HL-60 (cell line): Measurements from ENCODE around the gene KLHL40.

Experiments used
- DNase-seq, 2 experiments: peaks; one replicate each; pipeline ENCODE4 v3.0.0-alpha.2; 2010 to 2020; ENCODE audit warnings: low read depth in 1 of 2, low spot score in 1 of 2
- H3K27ac ChIP-seq: fragments of 250-450 bp; sonication (Bioruptor Pico); replicated peaks from 2 replicates; pipeline ENCODE4 v1.5.1; 2020; ENCODE audit warnings: mild to moderate bottlenecking, moderate library complexity
- H3K27me3 ChIP-seq: fragments of 250-450 bp; sonication (Bioruptor Pico); 2 replicates; pipeline ENCODE4 v1.5.1; 2021; ENCODE audit warnings: mild to moderate bottlenecking, moderate library complexity; ENCODE audit not compliant: insufficient read depth, poor library complexity, severe bottlenecking
- H3K4me3 ChIP-seq: replicated peaks from 2 replicates; pipeline ENCODE4 v1.5.1; 2011; ENCODE audit warnings: mild to moderate bottlenecking, control low read depth, low read length; ENCODE audit not compliant: insufficient read depth
- GABPA ChIP-seq: IDR thresholded peaks from 2 replicates; pipeline ENCODE4 v1.6.1; 2012; ENCODE audit warnings: low read depth
- POLR2AphosphoS5 ChIP-seq: IDR thresholded peaks from 2 replicates; pipeline ENCODE4 v1.6.1; 2012; ENCODE audit warnings: low read depth
- SPI1 ChIP-seq: IDR thresholded peaks from 2 replicates; pipeline ENCODE4 v1.6.1; 2012; ENCODE audit warnings: low read depth, mild to moderate bottlenecking, borderline replicate concordance
- TF ChIP-seq, protein P1 (sequence below): IDR thresholded peaks from one replicate; pipeline ENCODE4 v1.5.1; 2011; ENCODE audit warnings: low read length, control low read depth, inconsistent platforms; ENCODE audit not compliant: insufficient read depth
- TF ChIP-seq, protein P2 (sequence below): IDR thresholded peaks from 2 replicates; pipeline ENCODE4 v1.6.1; 2012; ENCODE audit warnings: low read depth; ENCODE audit not compliant: insufficient replicate concordance

The KLHL40 gene

DNA sequence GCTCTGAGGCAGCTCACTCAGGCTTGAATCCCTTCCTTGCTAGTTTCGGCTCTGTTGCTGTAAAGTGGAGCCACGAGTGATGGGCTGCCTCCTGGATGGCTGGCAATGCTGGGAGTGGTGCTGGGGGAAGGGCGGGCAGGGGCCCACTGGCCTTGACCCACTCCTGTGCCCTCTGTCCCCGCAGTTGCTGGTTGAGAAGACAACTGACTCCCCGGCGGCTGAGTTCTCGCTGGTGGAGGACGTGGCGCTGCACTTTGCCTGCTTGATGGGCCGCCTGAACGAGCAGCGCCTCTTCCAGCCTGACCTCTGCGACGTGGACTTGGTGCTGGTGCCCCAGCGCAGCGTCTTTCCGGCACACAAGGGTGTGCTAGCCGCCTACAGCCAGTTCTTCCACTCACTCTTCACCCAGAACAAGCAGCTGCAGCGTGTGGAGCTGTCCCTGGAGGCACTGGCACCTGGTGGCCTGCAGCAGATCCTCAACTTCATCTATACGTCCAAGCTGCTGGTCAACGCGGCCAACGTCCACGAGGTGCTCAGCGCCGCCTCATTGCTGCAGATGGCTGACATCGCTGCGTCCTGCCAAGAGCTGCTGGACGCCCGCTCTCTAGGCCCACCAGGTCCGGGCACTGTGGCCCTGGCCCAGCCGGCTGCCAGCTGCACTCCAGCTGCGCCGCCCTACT lies 27.1 kb upstream of the KLHL40 start:
- Histone ChIP-seq H3K27me3 (no peaks in the 10 kb centered on the region), H3K27ac (no peak overlapping the region), H3K4me3 (no peak overlapping the region)
- no peak for DNase-seq
- no peak for TF ChIP-seq SPI1
- no peak for TF ChIP-seq GABPA
- TF ChIP-seq POLR2AphosphoS5 = no peak
- TF ChIP-seq, protein P1, sequence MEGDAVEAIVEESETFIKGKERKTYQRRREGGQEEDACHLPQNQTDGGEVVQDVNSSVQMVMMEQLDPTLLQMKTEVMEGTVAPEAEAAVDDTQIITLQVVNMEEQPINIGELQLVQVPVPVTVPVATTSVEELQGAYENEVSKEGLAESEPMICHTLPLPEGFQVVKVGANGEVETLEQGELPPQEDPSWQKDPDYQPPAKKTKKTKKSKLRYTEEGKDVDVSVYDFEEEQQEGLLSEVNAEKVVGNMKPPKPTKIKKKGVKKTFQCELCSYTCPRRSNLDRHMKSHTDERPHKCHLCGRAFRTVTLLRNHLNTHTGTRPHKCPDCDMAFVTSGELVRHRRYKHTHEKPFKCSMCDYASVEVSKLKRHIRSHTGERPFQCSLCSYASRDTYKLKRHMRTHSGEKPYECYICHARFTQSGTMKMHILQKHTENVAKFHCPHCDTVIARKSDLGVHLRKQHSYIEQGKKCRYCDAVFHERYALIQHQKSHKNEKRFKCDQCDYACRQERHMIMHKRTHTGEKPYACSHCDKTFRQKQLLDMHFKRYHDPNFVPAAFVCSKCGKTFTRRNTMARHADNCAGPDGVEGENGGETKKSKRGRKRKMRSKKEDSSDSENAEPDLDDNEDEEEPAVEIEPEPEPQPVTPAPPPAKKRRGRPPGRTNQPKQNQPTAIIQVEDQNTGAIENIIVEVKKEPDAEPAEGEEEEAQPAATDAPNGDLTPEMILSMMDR = no peak
- TF ChIP-seq, protein P2, sequence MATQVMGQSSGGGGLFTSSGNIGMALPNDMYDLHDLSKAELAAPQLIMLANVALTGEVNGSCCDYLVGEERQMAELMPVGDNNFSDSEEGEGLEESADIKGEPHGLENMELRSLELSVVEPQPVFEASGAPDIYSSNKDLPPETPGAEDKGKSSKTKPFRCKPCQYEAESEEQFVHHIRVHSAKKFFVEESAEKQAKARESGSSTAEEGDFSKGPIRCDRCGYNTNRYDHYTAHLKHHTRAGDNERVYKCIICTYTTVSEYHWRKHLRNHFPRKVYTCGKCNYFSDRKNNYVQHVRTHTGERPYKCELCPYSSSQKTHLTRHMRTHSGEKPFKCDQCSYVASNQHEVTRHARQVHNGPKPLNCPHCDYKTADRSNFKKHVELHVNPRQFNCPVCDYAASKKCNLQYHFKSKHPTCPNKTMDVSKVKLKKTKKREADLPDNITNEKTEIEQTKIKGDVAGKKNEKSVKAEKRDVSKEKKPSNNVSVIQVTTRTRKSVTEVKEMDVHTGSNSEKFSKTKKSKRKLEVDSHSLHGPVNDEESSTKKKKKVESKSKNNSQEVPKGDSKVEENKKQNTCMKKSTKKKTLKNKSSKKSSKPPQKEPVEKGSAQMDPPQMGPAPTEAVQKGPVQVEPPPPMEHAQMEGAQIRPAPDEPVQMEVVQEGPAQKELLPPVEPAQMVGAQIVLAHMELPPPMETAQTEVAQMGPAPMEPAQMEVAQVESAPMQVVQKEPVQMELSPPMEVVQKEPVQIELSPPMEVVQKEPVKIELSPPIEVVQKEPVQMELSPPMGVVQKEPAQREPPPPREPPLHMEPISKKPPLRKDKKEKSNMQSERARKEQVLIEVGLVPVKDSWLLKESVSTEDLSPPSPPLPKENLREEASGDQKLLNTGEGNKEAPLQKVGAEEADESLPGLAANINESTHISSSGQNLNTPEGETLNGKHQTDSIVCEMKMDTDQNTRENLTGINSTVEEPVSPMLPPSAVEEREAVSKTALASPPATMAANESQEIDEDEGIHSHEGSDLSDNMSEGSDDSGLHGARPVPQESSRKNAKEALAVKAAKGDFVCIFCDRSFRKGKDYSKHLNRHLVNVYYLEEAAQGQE = no peak

DNA sequence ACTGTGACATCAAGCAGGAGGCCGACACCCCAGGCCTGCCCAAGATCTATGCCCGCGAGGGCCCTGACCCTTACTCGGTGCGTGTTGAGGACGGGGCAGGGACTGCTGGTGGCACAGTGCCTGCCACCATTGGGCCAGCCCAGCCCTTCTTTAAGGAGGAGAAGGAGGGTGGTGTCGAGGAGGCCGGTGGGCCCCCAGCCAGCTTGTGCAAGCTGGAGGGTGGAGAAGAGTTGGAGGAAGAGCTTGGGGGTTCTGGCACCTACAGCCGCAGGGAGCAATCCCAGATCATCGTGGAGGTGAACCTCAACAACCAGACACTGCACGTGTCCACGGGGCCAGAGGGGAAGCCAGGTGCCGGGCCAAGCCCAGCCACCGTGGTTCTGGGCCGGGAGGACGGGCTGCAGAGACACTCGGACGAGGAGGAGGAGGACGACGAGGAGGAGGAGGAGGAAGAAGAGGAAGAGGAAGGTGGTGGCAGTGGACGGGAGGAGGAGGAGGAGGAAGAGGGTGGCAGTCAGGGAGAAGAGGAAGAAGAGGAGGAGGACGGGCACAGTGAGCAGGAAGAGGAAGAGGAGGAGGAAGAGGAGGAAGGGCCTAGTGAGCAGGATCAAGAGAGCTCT lies 26.5 kb upstream of the KLHL40 start:
- TF ChIP-seq, protein P2 = no peak
- TF ChIP-seq SPI1 = peak; percentile 16; the same call in 1 of the 2 replicates
- peak; percentile 55 to 72 for DNase-seq
- H3K27me3 ChIP-seq = no peaks in the 10 kb centered on the region
- H3K27ac ChIP-seq = peak overlapping the region; percentile 1; the same call in 1 of the 2 replicates
- no peak overlapping the region for H3K4me3 ChIP-seq

DNA sequence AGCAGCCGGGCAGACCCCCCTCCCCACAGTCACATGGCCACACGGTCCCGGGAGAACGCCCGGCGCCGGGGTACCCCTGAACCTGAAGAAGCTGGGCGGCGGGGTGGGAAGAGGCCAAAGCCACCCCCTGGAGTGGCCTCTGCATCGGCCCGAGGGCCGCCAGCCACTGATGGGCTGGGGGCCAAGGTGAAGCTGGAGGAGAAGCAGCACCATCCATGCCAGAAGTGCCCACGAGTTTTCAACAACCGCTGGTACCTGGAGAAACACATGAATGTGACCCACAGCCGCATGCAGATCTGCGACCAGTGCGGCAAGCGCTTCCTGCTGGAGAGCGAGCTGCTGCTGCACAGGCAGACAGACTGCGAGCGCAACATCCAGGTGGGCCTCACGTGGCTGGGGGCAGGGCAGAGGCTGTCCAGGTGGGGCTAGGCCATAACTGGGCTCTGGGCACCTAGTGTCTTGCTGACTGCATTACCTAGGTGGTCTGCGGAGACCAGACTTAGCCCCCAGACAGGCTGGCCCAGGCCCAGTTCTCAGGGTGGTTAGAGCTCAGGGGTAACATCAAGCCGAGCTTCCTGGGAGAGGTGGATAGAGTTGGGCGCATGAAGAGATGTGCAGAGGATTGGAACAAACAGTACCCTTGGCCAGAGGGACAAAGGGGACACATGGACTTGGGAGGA lies 25.7 kb upstream of the KLHL40 start:
- no peaks in the 10 kb centered on the region for H3K27me3 ChIP-seq
- TF ChIP-seq GABPA = no peak
- TF ChIP-seq SPI1 = no peak
- no peak for TF ChIP-seq POLR2AphosphoS5
- TF ChIP-seq, protein P1 = no peak
- TF ChIP-seq, protein P2 = no peak
- DNase-seq = no peak
- no peak overlapping the region for H3K27ac ChIP-seq
- no peak overlapping the region for H3K4me3 ChIP-seq
